Smooth muscle cell of the brain vasculature (primary cell): ENCODE measurements around the gene AP2A2.

ENCODE experiments used
- DNase-seq: peaks from one replicate; pipeline ENCODE4 v3.0.0-alpha.2; 2012; ENCODE audit warnings: low read depth, low spot score

The AP2A2 gene

DNA sequence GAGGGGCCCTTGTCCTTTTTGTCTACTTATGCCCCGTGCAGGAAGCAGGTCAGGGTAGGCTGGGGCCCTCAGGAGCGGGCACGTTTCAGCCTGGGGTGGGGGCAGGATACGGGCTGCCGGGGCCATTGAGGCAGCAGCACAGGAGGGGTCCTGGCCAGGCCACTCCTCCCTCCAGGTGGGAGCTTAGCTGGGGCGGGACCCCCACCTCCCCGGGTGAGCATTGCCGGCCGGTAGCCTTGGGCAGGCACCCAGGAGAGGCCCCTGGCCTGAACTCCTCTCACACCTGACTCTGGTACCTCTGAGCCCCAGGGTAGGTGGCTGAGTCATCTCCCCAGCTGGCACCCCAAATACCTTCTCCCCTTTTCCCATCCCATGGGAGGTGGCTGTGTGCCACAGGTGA, 115.8 kb downstream of the AP2A2 start:
- DNase-seq, result no peak

DNA sequence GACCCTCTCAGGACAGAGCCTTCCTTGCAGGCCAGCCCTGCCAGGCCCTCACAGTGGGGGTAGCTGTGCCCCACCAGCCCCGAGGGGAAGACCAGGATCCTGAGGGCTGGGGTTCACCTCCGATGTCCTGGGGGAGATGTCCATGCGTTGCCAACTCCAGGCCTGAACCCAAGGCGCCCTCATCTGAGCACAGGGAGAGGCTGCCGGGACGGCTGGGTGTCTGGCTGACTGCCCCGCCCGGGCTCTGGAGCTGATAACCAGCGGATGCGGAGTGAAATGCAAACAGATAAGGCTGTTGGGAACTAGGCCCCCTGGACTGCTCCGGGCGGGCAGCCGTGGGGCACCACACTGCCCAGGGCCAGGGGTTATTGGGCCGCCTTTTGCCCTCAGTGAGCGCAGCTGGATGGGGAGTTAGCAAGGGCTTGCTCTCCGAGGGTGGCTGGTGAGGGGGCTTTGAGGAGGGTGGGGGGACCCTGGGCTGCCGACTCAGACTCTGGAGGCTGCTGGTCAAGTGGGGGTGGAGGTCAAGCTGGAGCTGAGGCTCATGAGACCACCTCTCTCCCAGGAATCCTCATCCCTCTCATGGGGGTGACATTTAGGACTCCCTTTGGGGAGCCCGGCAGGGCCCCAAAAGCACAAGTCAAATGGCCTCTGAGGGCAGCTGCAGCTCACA, 116.4 kb downstream of the AP2A2 start:
- DNase-seq, result no peak

DNA sequence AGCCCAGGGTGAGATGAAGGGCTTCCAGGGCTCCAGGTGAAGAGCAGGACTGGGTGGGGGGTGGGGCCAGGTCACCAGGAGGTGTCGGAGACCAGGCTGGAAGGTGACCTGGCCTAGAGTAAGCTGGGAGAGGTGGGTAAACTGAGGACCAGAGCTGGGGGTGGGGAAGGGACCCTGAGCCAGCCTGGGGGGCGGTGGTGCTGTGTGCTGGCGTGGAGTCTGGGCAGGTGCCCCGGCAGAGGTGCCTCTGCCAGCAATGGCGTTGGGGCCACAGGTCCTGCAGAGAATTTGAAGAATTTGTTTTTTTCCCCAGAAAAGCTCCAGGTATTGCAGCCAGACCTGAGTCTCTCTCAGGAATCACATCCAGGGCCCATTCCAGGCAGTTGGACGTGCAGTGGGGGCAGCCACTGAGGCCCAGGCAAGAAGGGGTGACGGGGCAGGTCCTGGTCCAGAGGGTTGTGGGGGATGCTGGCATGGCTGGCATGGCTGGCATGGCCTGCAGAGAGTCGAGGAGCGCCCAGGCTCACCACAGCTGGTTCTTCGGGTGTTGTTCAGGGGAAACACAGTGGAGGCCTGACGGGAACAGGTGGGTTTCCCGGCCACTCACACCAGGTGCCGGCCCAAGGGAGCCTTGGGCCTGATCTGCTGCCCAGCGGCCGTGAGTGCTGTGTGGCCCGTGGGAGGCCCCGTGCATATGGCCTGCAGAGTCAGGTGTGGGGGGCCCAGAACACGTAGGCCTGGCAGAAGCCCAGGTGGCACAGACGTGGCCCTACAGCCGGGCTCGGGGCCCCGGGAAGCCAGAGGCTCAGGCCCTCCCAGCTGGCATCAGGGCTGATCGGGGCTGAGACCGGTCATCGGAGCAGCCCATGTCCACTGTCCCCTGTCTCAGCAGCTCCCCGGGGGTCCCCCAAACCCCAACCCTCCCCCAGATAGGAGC, 117.2 kb downstream of the AP2A2 start:
- no peak for DNase-seq

DNA sequence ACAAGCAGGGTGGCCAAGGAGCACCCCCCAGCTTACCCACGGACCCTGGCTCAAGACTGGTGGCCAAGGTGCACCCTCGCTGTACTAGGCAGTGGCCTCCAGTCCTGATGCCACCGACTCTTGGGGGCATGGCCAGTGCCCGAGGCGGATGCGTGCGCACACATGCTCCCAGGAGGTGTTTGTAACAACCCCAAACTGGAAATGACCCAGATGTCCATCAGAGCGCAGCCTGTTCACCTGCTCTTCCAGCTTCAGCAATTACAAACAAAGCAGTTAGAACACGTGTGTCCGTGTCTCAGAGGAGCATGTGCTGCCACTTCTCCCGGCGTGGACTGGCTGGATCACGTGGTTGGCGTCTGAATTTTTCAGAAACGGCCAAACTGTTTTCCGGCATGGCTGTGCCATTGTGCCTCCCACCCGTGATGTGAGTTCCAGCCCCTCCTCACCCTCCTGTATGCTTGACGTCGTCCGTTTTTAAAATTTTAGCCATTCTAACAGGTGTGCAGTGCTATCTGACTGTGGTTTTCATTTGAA, 118.0 kb downstream of the AP2A2 start:
- DNase-seq, result no peak

DNA sequence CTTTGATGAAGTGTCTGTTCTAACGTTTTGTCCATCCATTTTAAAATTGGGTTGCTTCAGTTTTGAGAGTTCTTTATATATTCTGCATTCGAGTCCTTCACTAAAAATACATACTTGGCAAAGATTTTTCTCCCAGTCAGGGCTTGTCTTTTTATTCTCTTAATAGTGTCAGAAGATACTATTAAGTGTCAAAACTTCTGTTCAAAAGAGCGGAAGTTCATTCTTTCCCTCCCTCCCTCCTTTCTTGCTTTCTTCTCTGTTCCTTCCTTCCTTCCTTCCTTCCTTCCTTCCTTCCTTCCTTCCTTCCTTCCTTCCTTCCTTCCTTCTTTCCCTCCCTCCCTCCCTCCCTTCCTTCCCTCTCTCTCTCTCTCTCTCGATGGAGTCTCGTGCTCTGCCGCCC, 118.5 kb downstream of the AP2A2 start:
- no peak for DNase-seq

DNA sequence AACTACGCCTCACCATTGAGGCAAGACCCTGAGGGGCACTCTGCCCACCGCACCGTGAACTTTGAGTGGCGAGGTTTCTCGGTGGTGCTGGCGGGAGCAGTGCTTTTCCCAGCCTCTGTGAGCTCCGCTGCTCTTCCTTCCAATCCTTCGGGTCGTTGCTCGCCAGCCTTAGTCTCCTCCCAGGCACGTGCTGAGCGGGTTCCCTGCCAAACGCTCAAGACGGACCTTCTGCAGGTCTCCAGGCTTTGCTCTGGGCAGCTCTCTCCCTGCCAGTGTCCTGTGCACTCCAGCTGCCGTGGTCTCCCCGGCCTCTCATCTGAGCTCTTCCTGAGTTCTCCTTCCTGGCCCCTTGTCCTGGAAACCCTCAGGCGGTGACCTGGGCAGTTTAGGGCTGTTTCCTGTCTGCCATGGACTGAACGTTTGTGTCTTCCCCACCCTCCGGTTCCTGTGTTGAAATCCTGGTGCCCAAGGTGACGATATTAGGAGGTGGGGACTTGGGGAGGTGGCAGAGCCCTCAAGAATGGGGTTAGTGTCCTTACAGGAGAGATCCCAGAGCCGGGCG, 122.0 kb downstream of the AP2A2 start:
- DNase-seq, result no peak

DNA sequence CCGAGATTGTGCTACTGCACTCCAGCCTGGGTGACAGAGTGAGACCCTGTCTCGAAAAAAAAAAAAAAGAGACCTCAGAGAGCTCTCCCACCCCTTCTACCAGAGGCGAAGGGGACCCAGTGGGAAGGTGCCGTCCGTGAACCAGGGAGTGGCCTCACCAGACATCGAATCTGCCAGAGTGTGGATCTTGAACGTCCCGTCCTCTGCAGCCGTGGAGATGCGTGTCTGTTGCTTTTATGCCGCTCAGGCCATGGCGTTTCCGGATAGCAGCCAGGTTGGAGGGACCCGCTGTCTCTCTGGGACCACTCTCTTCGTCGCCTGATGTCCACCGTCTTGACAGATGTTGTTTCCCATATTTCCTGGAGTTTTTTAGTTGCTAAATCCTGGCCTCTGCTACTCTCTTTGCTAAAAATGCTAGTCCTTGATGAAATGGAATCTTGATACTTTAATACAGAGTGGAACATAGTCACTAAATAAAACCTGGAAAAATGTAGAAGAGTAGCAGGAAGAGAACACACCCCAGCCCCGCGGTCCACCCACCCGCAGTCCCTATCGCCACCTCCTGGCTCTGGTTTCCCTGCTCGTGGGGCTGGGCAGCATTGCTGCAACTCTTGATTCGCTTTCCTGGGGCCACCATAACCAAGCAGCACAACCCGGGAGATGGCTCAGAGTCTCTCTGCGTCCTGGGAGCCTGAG, 122.9 kb downstream of the AP2A2 start:
- no peak for DNase-seq

DNA sequence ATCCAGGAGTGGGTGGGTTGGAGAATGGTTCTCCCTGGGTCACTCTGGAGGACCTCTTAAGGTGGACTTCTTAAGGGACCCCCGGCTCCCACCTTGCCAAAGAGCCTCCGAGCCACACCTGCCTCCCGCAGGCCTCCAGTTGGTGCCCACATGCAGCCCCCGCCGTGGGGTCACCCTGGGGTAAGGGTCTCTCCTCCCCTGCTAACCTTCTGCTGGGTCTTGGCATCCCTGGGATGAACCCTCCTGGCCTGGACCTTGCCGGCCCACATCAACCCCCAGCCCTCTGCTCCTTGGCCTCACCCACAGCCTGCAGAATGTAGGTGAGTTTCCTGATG, 123.4 kb downstream of the AP2A2 start:
- no peak for DNase-seq

DNA sequence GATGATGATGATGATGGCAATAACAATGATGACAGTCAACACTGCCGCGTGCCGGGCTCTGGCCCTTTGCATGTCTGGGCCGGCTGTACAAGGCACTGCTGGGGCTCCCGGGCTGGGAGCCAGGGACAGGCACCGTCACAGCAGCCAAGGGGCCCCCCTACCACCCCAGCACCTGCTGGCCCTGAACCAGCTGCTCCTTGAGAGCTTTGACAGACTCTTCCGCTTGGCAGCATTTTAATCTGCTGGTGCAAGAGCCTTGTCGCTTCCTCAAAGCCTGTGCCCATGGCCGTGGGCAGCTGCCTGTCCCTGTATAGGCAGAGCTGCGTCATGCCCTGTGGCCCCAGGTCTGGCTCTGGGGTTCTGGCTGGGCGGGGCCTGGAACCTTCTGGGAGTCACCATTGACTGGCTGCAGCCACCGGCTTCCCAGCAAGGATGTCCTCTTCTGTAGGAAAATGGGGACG, 123.8 kb downstream of the AP2A2 start:
- DNase-seq, result no peak

DNA sequence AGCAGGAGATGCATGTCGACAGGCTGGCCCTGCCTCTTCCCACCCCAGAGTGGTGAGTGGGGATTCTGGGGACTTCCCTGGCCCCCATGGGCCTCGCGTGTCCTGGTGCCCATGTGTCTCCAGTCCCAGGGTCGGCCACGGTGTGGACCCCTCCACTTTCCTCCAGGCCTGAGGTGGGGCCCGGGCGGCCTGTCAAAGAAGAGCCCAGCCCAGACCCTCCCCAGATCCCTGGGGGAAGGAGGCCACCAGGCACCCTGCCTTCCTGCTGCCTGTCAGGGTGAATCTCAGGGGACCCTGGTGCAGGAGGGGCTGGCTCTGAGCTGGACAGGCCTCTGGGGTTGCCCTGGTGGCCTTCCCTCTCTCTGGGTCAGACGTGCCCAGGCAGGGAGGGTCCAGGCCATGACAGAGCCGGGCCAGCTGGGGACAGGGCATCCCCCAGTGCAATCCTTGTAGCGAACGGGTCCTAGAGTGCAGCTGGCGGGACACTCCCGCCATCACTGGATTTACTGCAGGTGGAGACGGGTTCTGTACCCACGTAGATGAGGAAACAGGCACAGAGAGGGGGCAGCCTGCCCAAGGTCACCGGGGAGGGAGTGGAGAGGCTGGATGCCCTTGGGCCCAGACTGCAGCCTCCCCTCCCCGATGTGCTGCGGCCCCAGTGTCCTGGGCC, 124.4 kb downstream of the AP2A2 start:
- DNase-seq, result no peak

DNA sequence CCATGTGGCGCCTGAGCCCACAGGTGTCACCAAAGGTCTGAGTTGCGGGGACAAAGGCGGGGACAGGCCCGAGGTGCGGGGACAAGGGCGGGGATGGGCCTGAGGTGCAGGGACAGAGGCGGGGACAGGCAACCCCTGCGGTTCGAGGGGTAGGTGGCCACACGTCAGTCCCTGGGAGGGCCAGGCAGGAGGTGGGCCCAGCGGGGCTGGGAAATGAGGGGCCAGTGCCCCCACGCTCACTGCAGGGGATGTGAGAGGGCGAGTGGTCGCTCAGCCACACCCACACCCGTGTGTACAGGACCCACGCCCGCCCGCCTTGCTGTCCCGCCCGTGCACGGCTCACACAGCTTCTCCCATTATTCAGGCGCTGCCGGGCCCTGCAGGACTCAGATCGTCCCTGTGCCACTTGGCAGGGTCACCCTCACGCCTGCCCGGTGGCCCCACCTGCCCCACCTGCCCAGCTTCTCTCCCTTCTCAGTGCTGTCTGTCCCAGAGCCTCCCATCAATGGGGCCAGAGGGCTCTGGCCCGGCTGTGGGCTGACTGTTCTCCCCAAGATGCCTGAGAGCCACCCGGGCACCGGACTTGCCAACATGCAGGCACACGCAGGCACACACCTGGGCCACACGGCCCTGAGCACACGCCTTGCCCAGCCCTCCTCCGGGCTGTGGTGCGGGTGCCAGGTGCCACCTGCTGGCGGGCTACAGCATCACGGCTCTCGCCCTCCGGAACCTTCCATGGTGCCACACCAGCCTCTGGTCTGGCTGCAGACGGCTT, 125.1 kb downstream of the AP2A2 start:
- no peak for DNase-seq

DNA sequence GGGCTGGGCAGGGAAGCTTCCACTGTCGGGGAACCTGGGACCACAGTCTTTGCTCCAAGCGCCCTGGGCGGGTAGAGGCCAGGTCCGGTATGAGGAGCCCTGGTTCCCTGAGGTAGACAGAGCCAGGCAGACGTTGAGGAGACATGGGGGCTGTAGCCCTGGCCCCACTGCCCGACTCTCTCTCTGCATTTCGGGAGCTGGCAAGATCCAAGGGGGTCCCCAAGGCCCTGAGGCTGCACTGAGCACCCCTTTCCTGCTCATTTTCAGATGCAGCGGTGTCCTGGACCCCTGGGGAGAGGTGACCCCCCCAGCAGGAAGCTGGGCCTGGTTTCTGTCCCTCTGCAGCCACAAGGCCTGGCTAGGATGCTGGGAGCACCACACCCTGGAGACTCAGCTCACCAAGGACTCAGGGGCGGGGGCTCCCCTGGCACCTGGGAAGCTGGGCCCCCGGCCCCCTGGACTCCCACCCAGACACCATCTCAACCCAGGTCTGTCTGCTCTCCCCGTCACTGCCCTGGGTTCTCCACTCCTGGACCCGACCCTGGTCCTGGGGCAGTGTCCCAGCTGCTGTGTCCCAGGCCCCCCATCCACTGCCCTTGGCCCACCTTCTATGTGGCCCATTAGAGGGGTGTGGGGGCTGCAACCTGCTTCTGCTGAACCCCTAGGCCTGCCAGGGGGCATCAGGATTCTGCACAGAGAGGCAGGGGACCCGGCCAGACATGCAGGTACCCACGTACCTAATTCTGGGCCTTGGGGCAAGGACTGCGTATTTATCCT, 125.9 kb downstream of the AP2A2 start:
- DNase-seq, result no peak

DNA sequence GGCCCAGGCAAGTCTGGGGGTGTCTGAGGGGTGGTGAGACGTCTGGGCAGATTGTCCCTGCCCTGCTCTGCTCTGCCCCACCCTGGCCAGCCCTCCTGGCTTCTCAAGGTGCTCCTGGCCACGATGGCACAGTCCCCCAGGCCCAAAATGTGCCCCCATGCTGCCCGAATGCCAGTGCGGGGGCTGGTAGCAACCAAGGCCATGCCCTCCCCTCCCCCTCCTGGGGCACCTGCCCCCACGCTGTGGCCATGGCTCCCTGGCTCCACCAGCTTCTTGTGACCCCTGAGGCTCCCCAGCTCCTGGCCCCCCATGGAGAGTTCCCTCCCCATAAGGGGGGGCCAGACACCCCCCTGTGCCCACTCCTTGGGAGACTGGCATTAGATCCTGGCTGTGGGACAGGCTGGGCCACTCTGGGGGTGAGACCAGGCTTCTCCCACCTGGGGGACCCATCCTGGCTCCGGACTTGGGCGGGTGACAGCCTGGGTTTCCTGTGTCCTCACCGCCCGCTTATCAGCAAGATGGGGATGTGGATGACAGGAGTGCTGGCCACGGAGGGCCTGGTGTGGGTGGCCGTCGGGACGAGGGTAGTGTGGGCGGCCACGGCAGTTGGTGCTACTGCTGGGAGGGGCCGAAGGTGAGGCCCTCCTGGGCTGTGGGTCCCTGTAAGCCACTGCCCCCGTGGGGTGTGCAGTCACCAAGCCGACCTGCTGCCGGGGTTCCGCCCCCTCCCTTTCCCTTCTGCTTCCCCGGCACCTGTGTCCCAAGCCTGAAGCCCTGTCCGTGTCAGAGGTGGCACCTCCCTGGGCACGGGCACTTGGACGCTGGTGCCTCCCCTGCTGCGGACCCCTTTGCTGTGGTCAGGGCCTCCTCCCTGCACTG, 126.7 kb downstream of the AP2A2 start:
- DNase-seq, result no peak

DNA sequence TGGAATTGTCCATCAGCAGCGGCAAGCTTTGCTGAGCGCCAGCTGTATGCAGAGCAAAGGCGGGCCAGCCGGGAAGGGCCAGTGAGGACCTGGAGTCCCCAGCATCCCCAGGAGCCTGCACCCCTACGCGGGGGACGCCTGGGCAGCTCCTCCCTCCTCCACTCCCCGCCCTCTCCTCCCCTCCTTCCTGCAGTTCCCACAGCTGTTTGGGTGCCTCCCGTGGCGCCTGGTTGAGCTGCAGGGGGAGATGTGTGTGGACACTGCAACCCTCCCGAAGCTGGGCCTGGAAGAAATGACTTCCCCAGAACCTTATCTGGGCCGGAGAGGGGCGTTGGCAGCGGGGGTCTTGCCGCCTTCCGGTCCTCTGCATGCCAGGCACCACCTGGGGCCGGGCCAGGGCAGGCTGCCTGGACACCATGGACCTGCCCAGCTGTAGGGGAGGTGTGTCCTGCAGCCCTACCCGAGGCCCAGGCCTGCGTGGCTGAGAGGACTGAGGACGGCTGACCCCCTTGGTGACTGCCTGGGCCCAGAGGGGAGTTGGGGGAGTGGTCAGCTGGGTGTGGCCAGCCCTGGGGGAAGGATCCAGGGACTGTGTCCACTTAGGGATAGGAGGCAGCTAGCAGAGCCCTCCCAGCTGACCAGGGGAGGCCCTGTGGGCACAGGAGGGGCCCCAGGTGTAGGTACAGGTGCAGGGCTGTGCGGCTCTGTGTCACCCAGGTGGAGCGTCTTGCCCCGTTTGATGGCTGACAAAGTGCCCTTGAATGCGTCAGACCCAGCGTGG, 127.6 kb downstream of the AP2A2 start:
- no peak for DNase-seq

DNA sequence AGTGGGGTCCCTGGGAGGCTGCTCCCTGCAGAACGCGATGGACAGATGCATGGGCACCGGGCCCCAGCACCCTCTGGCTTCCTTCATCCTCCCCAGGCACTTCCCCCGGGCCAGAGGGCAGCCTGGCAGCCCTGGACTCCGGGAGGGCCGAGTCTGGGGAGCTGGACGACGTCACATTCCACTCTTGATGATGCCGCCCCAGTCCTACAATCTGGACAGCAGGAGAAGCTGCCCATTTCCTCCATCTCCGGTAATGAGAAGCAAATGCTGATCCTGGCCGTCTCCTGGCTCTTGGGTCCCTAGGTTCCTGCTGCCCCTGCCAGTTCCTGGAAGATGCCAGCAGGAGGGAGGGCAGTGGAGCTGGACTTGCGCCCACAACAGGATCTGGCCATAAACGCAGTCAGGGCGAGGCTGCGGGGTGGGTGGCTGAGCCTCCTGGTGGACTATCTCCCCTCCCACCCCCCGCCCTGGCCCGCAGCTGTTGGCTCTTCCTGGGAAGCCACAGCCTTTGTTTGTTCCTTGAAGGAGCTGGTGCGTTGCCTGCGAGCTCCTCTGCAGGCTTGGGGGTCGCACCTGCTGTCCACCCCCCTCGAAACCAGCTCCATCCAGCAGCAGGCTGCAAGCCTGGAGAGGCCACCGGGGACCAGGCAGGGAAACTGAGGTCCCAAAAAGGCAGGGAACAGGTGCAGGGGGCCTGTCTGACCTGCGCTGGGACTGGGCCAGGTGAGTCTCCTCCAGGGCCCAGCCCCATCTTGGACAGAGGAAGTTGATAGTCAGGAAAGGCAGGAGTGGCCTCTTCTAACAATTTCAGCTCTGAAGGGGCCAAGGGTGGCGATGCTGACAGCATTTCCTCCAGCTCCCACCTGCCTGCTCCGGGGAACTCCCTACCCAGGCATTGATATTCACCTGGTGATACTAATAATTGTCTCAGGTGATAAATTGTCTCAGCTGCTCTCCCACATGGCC, 128.8 kb downstream of the AP2A2 start:
- no peak for DNase-seq

DNA sequence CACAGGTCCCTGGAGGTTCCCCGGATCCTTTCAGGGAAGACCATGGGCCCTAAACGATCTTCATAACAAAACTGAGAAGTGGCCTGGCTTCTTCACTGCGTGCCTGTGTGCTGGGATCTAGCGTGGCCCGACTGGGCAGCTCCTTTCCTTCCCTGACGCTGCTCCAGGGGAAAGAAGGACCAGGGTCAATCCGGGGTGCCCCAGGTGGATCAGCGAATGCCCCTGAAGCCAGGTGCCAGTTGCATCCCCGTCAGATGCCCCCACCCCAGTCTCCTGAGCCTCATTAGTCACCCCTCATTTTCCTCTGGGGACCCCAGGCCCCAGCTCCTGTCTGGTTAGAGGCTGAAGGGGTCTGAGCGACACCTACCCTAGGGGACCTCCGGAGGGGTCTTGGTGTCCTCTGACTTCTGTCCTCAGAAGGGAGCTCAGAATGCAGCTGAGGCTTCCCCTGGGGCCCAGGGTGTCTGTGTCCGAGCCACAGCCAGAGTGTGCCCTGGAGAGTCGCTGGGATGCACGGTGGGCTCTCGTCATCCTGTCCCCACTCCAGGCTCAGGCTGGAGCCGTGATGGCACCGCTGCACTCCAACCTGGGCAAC, 129.5 kb downstream of the AP2A2 start:
- no peak for DNase-seq
